ENCODE measurements around the gene AATK.

GRCh38 chr17:81165246-81166032 is 582 bp downstream of the AATK start, which contains the start of gene PVALEF:
- TF ChIP-seq CTCF (conservative IDR thresholded peaks at IDR 0.05 in 1 of 2, IDR thresholded peaks at IDR 0.05 in 1 of 2; ENCODE audit: extremely low read depth in 1 of 2, insufficient read depth in 1 of 2, low read depth in 1 of 2, low read length in 2 of 2) (no peak), EZH2 (IDR thresholded peaks at IDR 0.05; ENCODE audit: borderline replicate concordance, low read length) (no peak)
